ENCODE measurements around the gene SCYL1. TPM values are rescaled to one million over a fixed set of nuclear protein-coding genes. Genes with fewer than 3 reads are reported as not detected.

Gene SCYL1
- total RNA-seq, 1 experiment from 2014 or later, result 104 TPM

- CTCF ChIA-PET, result no interaction called here
- POLR2A ChIA-PET, result no interaction called here
- DNase-seq (ENCODE audit: low read depth, low spot score) (no peak), ATAC-seq (no peak)
- Histone ChIP-seq H3K4me2 (ENCODE audit: low read length) (no peak overlapping the region), H2AFZ (ENCODE audit: low read depth, low read length, poor library complexity, severe bottlenecking) (no peak overlapping the region), H3K79me2 (ENCODE audit: insufficient read depth, low read length) (peaks cover 1% of the 10 kb centered on the region; the same call in 1 of the 2 replicates), H3K27me3 (ENCODE audit: insufficient read depth, low read length) (no peaks in the 10 kb centered on the region), H3K27ac (ENCODE audit: low read depth, low read length) (no peak overlapping the region), H3K4me3 (replicated peaks in 1 of 2; ENCODE audit: low read depth in 1 of 2, low read length in 2 of 2) (no peak overlapping the region), H3K36me3 (ENCODE audit: control insufficient read depth in 1 of 2, insufficient read depth in 2 of 2, low read length in 2 of 2) (peaks cover 5 to 18% of the 10 kb centered on the region in 2 experiments), H4K20me1 (ENCODE audit: insufficient read depth) (no peaks in the 10 kb centered on the region), H3K9me2 (ENCODE audit: insufficient read depth) (no peaks in the 10 kb centered on the region), H3K9ac (ENCODE audit: low read length) (no peak overlapping the region), H3K9me3 (ENCODE audit: control insufficient read depth in 1 of 2, insufficient read depth in 1 of 2, low read depth in 1 of 2, low read length in 2 of 2) (no peaks in the 10 kb centered on the region), H3K4me1 (ENCODE audit: control insufficient read depth in 1 of 2, insufficient read depth in 2 of 2, low read length in 2 of 2) (peaks cover 36 to 46% of the 10 kb centered on the region in 2 experiments)
- TF ChIP-seq, protein P1, sequence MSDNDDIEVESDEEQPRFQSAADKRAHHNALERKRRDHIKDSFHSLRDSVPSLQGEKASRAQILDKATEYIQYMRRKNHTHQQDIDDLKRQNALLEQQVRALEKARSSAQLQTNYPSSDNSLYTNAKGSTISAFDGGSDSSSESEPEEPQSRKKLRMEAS (IDR thresholded peaks at IDR 0.05), result no peak
- TF ChIP-seq RAD21 (IDR thresholded peaks at IDR 0.05; ENCODE audit: low read depth), result no peak
- no peak for TF ChIP-seq JUND (IDR thresholded peaks at IDR 0.05)
- TF ChIP-seq, protein P2, sequence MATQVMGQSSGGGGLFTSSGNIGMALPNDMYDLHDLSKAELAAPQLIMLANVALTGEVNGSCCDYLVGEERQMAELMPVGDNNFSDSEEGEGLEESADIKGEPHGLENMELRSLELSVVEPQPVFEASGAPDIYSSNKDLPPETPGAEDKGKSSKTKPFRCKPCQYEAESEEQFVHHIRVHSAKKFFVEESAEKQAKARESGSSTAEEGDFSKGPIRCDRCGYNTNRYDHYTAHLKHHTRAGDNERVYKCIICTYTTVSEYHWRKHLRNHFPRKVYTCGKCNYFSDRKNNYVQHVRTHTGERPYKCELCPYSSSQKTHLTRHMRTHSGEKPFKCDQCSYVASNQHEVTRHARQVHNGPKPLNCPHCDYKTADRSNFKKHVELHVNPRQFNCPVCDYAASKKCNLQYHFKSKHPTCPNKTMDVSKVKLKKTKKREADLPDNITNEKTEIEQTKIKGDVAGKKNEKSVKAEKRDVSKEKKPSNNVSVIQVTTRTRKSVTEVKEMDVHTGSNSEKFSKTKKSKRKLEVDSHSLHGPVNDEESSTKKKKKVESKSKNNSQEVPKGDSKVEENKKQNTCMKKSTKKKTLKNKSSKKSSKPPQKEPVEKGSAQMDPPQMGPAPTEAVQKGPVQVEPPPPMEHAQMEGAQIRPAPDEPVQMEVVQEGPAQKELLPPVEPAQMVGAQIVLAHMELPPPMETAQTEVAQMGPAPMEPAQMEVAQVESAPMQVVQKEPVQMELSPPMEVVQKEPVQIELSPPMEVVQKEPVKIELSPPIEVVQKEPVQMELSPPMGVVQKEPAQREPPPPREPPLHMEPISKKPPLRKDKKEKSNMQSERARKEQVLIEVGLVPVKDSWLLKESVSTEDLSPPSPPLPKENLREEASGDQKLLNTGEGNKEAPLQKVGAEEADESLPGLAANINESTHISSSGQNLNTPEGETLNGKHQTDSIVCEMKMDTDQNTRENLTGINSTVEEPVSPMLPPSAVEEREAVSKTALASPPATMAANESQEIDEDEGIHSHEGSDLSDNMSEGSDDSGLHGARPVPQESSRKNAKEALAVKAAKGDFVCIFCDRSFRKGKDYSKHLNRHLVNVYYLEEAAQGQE (IDR thresholded peaks at IDR 0.05; ENCODE audit: low read depth), result no peak
- TF ChIP-seq EZH2 (IDR thresholded peaks at IDR 0.05), result no peak
- no peak for TF ChIP-seq ZBTB33 (IDR thresholded peaks at IDR 0.05; ENCODE audit: extremely low read depth, insufficient replicate concordance, low read length)
- no peak for TF ChIP-seq SP1 (IDR thresholded peaks at IDR 0.05; ENCODE audit: low read depth)
- no peak for TF ChIP-seq SIN3A (IDR thresholded peaks at IDR 0.05; ENCODE audit: low read depth)
- TF ChIP-seq TCF7L2 (IDR thresholded peaks at IDR 0.05; ENCODE audit: borderline replicate concordance, extremely low read depth, insufficient read depth, insufficient read length), result no peak
- BruUV-seq (replicated peaks), result no TSS peak
- intact Hi-C loops (cut with micrococcal nuclease), result no loop called here
- RAD21 ChIA-PET (ENCODE audit: low non-redundant PET in 1 of 2, low total read pairs in 2 of 2, uncharacterized antibody in 2 of 2, unreplicated experiment in 2 of 2), result no interaction called here
Observed at GRCh38 chr11:65549096-65549495, 24.2 kb downstream of the SCYL1 start.
